ENCODE data around the gene CDH23.

CDH23 gene

DNA sequence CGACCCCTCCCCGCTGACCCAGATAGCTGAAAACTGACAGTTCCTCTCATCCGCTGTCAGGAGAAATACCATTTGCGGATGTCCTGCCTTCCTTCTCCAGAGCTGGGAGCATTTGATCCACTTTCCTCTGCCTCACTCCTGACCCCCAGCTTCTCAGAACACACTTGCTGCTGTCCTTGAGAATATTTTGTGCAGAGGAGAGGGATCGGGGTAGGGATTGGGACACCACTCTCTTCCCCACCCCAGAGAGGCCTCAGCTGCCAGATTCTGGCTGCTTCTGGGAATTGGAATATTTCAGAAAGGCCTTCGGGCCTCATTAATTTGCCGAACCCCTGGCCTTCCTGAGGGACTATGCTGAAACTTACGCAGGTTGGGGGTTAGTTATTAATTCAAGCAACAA, 225.9 kb downstream of the CDH23 start:
- Mint-ChIP-seq H3K27me3 (peaks cover 8% of the 10 kb centered on the region), H3K9me3 (no peaks in the 10 kb centered on the region), H3K36me3 (no peaks in the 10 kb centered on the region), H3K4me1 (peaks cover 7% of the 10 kb centered on the region), H3K4me3 (no peak overlapping the region), H3K27ac (no peak overlapping the region)
- DNase-seq (ENCODE audit: low spot score in 2 of 2), result no peak
- ATAC-seq (ENCODE audit: low read depth), result no peak

DNA sequence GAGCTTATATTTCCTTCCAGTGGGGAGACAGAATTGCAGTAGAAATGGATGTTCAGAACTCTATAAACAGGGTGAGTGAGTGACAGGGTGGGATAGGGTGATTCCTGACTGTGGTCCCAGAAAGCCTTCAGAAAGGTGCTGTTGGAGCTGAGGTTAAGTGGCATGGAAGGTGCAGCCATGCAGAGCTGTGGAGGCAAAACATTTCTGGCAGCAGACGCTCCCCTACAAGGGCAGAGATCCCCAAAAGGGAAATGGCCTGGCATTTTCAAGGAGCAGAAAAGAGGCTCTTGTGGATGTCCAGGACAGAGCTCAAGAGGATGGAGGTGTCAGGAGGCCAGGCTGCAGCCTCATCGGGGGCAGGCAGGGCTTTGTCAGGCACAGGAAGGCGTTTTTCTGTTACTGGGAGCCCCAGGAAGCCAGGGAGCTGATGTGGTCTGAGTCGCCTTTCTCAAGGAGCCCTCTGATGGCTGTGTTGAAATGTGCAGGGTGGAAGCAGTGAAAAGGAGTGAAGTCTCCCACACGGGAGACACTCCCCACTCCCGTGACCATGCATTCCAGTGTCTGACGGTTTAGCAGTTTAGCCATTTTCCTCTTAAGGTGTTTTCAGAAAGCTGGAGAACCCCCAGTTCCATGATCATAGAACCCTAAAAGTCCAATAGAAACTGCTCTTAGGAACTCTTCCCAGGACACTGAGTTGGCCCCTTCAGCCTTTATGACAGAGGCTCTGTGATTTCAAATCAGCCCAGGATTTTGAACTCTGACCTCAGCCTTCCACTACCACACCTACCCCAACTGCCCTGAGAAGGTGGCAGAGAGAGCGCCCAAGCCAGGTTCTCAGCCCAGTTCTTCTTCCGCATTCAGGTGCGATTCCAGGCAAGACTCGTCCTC, 226.6 kb downstream of the CDH23 start:
- DNase-seq (ENCODE audit: low spot score in 2 of 2) (no peak), ATAC-seq (ENCODE audit: low read depth) (no peak)
- Mint-ChIP-seq H3K9me3 (no peaks in the 10 kb centered on the region), H3K27me3 (peaks cover 10% of the 10 kb centered on the region), H3K27ac (no peak overlapping the region), H3K4me3 (no peak overlapping the region), H3K36me3 (no peaks in the 10 kb centered on the region), H3K4me1 (peaks cover 7% of the 10 kb centered on the region)

- Mint-ChIP-seq H3K4me1 (peaks cover 7% of the 10 kb centered on the region), H3K27ac (no peak overlapping the region), H3K9me3 (no peaks in the 10 kb centered on the region), H3K4me3 (no peak overlapping the region), H3K27me3 (peaks cover 8% of the 10 kb centered on the region), H3K36me3 (no peaks in the 10 kb centered on the region)
- ATAC-seq (ENCODE audit: low read depth), result no peak
- no peak for DNase-seq (ENCODE audit: low spot score in 2 of 2)
Observed at GRCh38 chr10:71623986-71624291, 227.2 kb downstream of the CDH23 start.

DNA sequence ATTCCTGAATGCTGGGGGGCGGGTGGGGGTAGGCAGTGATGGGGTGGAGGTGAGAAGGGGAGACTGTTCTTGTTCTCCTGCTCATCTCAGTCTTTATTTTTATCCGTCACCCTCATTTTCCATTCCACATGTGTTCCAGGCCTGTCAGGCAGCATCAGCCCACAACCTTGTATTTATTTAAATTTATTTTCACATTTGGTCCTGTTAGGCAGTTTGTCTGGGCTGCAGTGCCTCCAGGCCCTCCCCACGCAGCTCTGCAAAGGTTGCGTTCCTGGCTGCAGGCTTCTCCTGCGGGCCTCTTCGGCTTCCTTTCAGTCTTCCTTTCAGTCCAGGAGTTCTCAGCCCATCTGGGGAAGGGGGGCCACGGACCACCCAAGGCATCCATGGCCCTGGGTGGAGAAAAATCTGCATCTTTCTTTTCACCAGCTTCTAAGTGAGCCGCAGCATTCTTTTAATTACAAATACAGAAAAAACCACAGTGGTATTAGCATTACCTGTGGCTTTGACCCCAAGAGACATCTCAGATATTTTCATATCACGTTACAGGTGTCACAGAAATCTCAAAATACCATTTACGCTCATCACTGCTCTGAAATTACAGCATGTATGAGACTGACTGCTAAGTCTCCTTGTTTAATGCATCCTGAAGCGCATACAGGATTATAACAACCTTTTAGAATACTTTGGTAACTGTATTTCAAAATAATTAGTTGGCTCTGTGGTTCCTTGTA, 228.9 kb downstream of the CDH23 start:
- Mint-ChIP-seq H3K4me3 (no peak overlapping the region), H3K4me1 (peaks cover 7% of the 10 kb centered on the region), H3K27ac (no peak overlapping the region), H3K36me3 (no peaks in the 10 kb centered on the region), H3K9me3 (no peaks in the 10 kb centered on the region), H3K27me3 (peaks cover 15% of the 10 kb centered on the region)
- no peak for DNase-seq (ENCODE audit: low spot score in 2 of 2)
- no peak for ATAC-seq (ENCODE audit: low read depth)

DNA sequence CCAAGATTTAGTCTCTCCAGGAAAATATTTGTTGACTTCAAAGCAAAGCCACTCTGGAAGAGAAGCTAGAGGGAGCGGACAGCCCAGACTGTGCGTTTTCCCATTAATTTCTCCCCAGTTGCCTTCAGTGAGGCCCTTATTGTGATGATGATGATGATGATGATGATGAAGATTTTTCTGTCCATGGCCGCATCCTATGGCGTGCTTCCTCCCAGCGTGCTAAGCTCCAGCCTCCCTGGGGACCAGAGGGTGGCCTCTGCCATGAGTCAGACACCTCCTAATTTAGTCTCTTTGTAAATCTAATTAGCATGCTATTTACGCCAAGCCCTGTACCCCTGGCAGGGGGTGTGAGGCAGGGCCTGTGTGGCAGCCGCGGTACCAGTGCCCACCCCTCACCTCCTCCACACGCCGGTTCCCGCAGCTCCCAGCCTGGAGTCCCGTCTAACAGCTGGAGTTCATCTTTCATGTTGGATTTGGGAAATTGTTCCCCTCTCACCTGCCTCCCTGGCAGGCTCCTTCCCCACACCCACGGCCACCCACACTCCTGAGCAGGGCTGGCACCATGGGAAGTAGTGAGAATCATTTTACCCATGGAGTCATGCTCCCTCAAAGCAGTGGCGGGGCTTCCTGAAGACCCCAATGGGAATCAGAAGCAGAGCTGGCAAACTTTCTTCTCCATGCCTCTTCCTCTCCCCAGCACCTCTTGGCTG, 230.7 kb downstream of the CDH23 start:
- peaks cover 23% of the 10 kb centered on the region for H3K27me3 Mint-ChIP-seq
- DNase-seq (ENCODE audit: low spot score in 2 of 2), result no peak
- H3K36me3 Mint-ChIP-seq, result no peaks in the 10 kb centered on the region
- no peak for ATAC-seq (ENCODE audit: low read depth)
- H3K9me3 Mint-ChIP-seq, result no peaks in the 10 kb centered on the region
- H3K4me3 Mint-ChIP-seq, result no peak overlapping the region
- H3K27ac Mint-ChIP-seq, result no peak overlapping the region
- peaks cover 4% of the 10 kb centered on the region for H3K4me1 Mint-ChIP-seq

- Mint-ChIP-seq H3K36me3 (no peaks in the 10 kb centered on the region), H3K27ac (no peak overlapping the region), H3K4me1 (peaks cover 3% of the 10 kb centered on the region), H3K9me3 (no peaks in the 10 kb centered on the region), H3K27me3 (peaks cover 23% of the 10 kb centered on the region), H3K4me3 (no peak overlapping the region)
- DNase-seq (ENCODE audit: low spot score in 2 of 2), result no peak
- no peak for ATAC-seq (ENCODE audit: low read depth)
Observed at GRCh38 chr10:71627956-71628355, 231.2 kb downstream of the CDH23 start.

- no peaks in the 10 kb centered on the region for H3K4me1 Mint-ChIP-seq
- DNase-seq (ENCODE audit: low spot score in 2 of 2) (no peak), ATAC-seq (ENCODE audit: low read depth) (no peak)
- H3K27me3 Mint-ChIP-seq, result peaks cover 21% of the 10 kb centered on the region
- H3K4me3 Mint-ChIP-seq, result no peak overlapping the region
- no peaks in the 10 kb centered on the region for H3K36me3 Mint-ChIP-seq
- no peaks in the 10 kb centered on the region for H3K9me3 Mint-ChIP-seq
- no peak overlapping the region for H3K27ac Mint-ChIP-seq
Observed at GRCh38 chr10:71629131-71629530, 232.4 kb downstream of the CDH23 start.

- no peaks in the 10 kb centered on the region for H3K36me3 Mint-ChIP-seq
- no peak for ATAC-seq (ENCODE audit: low read depth)
- no peaks in the 10 kb centered on the region for H3K4me1 Mint-ChIP-seq
- H3K9me3 Mint-ChIP-seq, result no peaks in the 10 kb centered on the region
- H3K4me3 Mint-ChIP-seq, result no peak overlapping the region
- peaks cover 21% of the 10 kb centered on the region for H3K27me3 Mint-ChIP-seq
- H3K27ac Mint-ChIP-seq, result no peak overlapping the region
- no peak for DNase-seq (ENCODE audit: low spot score in 2 of 2)
Observed at GRCh38 chr10:71630168-71630567, 233.4 kb downstream of the CDH23 start.

DNA sequence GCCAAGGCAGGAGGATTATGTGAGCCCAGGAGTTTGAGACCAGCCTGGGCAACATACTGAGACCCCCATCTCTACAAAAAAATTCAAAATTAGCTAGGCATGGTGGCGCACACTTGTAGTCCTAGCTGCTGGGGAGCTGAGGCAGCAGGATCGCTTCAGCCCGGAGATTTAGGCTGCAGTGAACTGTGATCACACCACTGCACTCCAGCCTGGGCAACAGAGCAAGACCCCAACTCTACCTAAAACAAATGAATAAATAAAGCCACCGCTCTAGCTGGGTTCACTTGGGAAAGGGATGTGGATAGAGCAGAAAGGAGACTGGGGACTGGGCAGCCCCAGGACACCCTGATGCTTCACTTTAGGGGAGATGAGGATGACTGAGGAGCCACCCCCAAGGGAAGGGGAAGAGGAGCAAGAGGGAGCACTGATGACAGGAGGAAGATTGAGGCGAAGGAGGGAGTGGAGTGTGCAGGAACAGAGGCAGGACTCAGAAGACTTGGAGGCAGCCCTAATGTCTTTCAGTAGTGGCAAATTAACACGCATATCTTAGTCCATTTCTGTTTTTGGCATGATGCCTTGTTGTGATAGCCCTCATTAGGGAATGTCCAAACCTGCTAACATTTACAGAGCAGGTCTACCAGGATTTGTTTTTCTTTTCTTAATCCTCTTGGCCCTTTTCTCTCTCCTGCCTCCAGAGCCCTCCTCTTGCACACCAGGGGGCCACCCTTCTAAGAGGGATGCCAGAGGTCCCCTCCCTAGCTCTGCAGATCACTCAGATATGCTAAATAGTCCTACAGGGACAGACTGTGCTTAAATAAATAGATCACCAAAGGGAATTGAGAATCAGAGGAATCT, 234.5 kb downstream of the CDH23 start:
- DNase-seq (ENCODE audit: low spot score in 2 of 2), result no peak
- ATAC-seq (ENCODE audit: low read depth), result no peak
- Mint-ChIP-seq H3K9me3 (no peaks in the 10 kb centered on the region), H3K4me1 (no peaks in the 10 kb centered on the region), H3K4me3 (no peak overlapping the region), H3K27me3 (peaks cover 23% of the 10 kb centered on the region), H3K36me3 (no peaks in the 10 kb centered on the region), H3K27ac (no peak overlapping the region)

DNA sequence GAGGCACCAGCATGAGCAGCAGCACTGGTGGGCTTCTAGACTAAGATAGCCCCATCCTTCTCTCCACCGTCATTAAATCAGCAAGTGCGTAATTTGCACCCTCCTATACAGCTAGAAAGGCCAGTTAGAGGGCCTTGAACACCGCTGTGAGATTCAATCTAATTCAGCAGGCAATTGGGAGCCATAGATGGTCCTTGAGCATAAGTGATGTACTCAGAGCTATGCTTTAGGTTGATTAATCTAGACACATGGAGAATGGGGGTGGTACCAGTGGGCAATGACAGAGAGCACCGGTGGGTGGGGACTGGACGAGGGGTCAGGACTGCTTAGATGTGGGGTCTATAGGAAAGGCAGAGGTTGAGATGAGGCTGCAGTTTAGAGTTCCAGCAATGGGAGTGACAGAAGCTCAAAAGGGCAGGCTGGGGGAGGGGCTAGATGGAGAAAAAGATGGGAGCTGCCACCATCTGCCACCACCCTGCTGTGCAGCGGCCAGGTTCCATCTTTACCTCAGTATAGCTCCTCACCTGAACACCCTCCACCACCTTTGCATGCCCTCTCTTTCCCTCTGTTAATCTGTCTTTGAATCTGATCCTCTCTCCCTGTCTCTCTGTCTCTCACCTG, 235.6 kb downstream of the CDH23 start:
- DNase-seq (ENCODE audit: low spot score in 2 of 2), result no peak
- H3K27ac Mint-ChIP-seq, result no peak overlapping the region

DNA sequence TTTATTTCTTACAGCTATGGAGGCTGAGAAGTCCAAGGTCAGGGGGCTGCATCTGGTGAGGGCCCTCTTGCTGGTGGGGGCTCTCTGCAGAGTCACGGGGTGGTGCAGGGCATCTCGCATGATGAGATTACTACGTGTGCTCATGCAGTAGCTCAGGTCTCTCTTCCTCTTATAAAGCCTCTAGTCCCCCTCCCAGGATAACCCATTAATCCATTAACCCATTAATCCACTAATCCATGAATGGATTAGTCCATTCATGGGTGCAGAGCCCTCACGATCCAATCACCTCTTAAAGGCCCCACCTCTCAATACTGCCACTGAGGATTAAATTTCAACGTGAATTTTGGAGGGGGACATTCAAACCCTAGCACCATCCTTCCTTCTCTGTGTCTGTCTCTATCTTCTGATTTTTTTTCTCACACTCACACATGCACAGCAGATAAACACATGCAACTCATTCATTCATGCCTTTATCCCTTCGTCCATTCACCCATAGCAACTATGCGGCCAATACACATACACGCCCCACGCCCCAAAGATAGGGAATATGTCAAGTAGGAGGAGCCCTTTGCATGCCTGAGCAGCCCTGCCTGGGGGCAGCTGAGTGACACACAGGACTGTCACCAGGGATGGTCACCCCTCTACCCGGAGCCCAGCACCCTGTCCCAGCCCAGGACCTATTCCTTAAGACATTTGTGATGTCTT, 236.3 kb downstream of the CDH23 start:
- Mint-ChIP-seq H3K4me1 (peaks cover 3% of the 10 kb centered on the region), H3K27ac (no peak overlapping the region), H3K36me3 (no peaks in the 10 kb centered on the region), H3K27me3 (peaks cover 21% of the 10 kb centered on the region), H3K9me3 (no peaks in the 10 kb centered on the region), H3K4me3 (no peak overlapping the region)
- ATAC-seq (ENCODE audit: low read depth) (no peak), DNase-seq (ENCODE audit: low spot score in 2 of 2) (no peak)

More for the DNA sequence above, 235.6 kb downstream of the CDH23 start:
- no peak for ATAC-seq (ENCODE audit: low read depth)
- Mint-ChIP-seq H3K36me3 (no peaks in the 10 kb centered on the region), H3K4me3 (no peak overlapping the region), H3K27me3 (peaks cover 23% of the 10 kb centered on the region), H3K9me3 (no peaks in the 10 kb centered on the region), H3K4me1 (no peaks in the 10 kb centered on the region)

GRCh38 chr10:71633920-71634319, 237.2 kb downstream of the CDH23 start:
- H3K4me1 Mint-ChIP-seq, result peaks cover 5% of the 10 kb centered on the region

More at GRCh38 chr10:71633920-71634319, 237.2 kb downstream of the CDH23 start:
- no peak for DNase-seq (ENCODE audit: low spot score in 2 of 2)
- Mint-ChIP-seq H3K27me3 (peaks cover 21% of the 10 kb centered on the region), H3K4me3 (no peak overlapping the region), H3K36me3 (no peaks in the 10 kb centered on the region), H3K27ac (no peak overlapping the region), H3K9me3 (no peaks in the 10 kb centered on the region)
- no peak for ATAC-seq (ENCODE audit: low read depth)
